Suprapubic skin (tissue), 3 donors: ENCODE data around the gene PKN1.

Source experiments
- EP300 ChIP-seq: sonication (generic); formaldehyde crosslinking; IDR thresholded peaks from one replicate; pipeline ENCODE4 v1.6.1; 2017; ENCODE audit warnings: antibody characterized with exemption
- POLR2A ChIP-seq, 2 donors: fragments of 450-650 bp; IDR thresholded peaks; one replicate each; pipeline ENCODE4 v1.6.1; 2017; ENCODE audit warnings: antibody characterized with exemption in 2 of 2, mild to moderate bottlenecking in 2 of 2, moderate library complexity in 2 of 2
- TF ChIP-seq, protein P1 (sequence below), 2 donors: fragments of 200-600 bp in 1 of 2; fragments of 450-650 bp in 1 of 2; sonication (generic) in 1 of 2; IDR thresholded peaks; one replicate each; pipeline ENCODE4 v1.5.1; 2016 to 2019; ENCODE audit warnings: antibody characterized with exemption in 2 of 2, mild to moderate bottlenecking in 1 of 2, moderate library complexity in 1 of 2

DNA sequence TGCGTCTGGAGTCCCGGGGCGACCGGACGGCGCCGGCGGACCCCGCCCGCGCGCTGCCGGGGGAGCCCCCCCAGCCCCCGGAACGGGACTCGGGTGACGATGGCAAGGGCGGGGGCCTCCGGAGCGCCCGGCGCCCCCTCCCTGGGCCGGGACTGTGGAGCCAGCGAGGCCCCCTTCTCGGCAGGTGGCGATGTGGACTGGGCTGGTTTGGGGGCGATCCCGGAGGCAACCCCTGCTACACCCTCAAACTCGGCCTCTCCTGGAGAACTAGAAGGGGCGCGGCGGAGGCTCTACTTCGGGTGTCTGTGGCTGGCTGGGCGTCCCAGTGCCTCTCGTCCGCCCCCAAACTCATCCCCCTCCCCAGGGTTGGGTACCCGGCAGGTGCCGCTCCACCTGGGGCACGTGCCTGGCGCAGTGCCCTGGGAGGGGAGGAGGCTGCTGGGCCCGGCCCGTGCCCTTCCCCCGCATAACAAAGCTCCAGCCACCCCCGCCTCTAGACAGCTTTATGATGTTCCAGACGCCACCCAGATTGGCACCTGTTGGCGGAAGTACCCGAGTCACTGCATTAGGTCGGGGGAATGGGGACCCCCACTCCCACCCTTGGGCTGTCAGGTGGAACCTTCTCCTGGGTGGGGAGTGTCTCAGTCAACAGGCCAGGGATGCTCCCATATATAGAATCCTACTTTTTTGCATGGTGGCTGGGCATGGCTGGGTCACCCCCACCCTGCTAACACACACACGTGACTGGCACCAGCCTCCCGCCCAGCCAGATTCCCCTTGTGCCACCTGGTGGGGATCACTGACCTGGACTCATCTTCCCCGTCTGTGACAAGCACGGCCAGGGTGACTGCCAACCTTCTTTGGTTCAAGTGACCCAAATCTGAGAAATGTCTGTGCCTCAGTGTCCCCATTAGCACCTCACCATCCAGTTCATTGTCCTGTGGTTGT, 722 bp downstream of the PKN1 start:
- TF ChIP-seq EP300 (no peak), POLR2A (IDR thresholded peaks at IDR 0.05) (no peak)
- TF ChIP-seq, protein P1, sequence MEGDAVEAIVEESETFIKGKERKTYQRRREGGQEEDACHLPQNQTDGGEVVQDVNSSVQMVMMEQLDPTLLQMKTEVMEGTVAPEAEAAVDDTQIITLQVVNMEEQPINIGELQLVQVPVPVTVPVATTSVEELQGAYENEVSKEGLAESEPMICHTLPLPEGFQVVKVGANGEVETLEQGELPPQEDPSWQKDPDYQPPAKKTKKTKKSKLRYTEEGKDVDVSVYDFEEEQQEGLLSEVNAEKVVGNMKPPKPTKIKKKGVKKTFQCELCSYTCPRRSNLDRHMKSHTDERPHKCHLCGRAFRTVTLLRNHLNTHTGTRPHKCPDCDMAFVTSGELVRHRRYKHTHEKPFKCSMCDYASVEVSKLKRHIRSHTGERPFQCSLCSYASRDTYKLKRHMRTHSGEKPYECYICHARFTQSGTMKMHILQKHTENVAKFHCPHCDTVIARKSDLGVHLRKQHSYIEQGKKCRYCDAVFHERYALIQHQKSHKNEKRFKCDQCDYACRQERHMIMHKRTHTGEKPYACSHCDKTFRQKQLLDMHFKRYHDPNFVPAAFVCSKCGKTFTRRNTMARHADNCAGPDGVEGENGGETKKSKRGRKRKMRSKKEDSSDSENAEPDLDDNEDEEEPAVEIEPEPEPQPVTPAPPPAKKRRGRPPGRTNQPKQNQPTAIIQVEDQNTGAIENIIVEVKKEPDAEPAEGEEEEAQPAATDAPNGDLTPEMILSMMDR (IDR thresholded peaks at IDR 0.05) = no peak
